NCI-H748 (cell line): Measurements from ENCODE around the gene TEX11.
A peak's percentile ranks its signal among the peaks of the same experiment; 100 is the strongest.

ENCODE experiments used
- DNase-seq: peaks from one replicate; lab custom pipeline; 2025; ENCODE audit not compliant: unreplicated experiment; lab: John Stamatoyannopoulos, UW

Gene TEX11

DNA sequence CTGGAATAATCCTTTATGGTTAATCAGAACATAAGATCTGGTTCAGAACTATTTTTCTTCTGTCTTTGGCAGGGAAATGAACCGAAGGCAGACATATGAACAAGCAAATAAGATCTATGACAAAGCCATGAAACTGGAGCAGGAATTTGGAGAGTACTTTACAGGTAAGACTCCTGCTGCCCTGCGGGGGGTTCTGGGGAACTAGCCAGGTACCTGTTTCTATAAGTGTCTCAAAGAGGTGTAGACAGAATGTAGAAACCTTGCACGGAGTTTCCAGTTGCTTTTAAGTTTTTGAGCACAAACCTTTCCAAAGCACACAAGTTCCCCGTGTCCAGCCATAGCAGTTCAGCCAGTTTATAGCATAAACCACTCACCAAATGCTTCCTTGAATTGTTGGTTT lies 407.7 kb downstream of the TEX11 start:
- no peak for DNase-seq

DNA sequence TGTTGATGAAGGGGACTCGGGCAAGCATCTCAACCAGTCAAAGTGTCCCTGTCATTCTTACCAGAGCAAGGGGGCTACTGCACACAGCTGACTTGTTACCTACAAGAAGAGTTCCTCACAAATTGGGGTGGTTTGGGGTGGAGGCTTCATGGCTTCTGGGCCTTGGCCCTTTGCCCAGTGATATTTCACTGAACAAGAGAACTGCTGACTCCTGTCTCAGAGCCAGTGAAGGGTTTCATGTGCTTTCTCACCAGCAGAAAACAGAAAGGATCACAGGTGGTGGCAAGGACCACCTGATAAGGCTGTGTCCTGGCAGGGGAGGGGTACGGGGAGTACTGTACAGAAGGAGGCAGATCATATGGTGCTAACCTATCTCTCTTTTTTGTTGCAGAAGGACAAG lies 410.4 kb downstream of the TEX11 start:
- no peak for DNase-seq

DNA sequence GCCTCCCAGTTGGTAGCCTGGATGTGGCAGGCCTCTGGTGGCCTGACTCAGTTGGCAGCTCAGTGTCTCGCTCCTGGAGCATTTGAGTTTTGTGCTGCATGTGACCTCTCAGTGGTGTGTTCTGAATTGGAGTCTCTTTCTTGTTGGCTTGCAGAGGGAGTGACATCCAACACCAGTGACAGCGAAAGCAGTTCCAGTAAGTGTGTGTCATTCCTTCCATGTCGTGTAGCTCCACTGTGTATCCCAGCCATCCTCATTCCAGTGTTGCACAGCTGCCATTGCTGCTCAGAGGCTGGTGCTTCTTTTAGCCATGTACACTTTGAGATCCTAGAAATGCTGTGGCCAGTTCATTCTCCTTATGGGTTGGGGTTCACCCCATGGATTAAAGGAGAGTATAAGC lies 411.5 kb downstream of the TEX11 start:
- DNase-seq, result no peak

DNA sequence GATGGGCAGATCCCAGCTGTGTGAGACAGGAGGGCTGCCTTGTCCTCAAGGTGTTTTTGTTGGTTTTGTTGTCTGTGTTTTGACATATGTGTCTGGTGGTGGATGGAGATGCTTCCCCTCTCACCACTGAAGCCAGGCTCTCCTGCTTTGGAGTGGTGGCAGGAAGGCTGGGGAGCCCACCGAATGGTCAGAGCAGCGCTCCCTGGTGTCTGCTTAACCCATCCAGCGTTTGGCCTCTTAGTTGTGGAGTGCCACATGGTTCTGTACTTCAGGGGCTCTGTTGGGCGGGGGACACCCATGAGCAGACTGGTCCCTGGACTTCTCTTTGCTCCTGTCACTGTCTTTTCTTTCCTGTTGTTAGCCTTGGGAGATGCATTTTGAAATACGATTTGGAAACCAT lies 412.0 kb downstream of the TEX11 start:
- DNase-seq, result no peak

DNA sequence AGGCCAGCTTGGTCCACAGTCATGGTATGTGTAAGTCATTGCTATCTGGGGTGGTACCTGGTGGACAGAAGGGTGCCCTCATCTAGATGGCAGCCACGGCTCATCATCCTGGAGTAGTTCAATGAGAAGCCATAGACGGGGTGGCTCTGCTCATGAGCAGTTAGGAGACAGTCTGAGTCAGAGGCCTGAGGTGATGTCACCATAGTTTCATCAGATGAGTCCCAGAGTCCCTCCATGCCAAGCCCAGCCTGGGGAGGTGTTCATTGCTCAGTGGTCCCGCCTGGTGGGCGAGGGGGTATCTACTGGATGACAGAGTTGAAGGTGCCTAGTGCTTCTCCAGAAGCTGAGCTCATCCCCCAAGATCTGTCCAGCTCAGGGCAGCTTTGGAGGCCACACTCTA lies 414.1 kb downstream of the TEX11 start:
- no peak for DNase-seq

DNA sequence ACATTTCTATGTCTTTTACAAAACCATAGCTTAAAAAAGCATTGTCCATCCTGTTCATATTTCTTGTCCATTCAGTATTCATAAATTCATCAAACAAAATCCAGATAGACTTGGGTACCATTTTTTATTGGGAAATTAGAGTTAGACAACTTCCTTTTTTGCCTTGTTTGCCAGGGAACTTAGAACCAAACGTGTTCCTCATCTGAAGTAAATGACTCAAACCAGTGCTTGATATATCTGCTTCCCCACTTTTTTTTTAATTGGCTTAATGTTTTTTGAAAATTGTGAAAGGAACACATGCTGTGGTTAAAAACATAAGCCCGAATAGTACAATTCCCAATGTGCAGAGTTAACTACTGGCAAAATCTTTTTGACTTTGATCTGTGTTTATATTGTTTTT lies 419.7 kb downstream of the TEX11 start:
- no peak for DNase-seq

DNA sequence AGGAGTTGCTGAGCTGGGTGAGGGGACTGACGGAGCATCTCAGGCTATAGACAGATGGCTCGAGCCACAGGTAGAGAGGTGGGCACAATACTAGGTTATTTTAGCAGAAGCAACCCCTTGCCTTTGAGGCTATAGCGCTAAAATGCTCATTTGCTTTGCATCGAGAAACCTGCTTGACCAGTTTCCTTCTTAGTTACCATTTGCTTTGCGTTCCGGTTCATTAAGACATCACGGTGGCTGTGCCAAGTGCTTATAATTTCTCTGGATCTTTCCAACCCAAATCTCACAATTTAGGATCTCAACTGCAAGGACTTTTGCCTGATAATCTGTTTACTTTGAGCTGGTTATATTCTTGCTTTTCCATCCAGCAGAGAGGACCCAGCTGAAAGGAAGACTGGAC lies 423.0 kb downstream of the TEX11 start:
- DNase-seq, result peak; percentile 92

DNA sequence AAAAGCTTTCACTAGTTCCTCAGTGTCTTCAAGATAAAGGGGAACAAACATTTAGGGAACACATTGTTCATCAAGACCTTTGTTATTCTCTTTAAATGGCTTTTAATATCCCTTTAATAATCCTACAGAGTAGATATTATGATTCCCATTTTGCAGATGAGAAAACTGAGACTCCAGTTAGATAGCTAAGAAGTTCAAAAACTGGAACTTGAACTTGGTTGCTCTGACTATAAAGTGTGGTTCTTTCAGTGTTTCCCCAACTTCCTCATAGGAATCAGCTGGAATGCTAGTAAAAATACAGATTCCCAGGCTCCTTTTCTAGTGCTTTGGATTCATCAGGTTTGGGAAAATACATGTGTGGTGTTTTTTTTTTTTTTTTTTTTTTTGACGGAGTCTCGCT lies 426.2 kb downstream of the TEX11 start:
- no peak for DNase-seq

DNA sequence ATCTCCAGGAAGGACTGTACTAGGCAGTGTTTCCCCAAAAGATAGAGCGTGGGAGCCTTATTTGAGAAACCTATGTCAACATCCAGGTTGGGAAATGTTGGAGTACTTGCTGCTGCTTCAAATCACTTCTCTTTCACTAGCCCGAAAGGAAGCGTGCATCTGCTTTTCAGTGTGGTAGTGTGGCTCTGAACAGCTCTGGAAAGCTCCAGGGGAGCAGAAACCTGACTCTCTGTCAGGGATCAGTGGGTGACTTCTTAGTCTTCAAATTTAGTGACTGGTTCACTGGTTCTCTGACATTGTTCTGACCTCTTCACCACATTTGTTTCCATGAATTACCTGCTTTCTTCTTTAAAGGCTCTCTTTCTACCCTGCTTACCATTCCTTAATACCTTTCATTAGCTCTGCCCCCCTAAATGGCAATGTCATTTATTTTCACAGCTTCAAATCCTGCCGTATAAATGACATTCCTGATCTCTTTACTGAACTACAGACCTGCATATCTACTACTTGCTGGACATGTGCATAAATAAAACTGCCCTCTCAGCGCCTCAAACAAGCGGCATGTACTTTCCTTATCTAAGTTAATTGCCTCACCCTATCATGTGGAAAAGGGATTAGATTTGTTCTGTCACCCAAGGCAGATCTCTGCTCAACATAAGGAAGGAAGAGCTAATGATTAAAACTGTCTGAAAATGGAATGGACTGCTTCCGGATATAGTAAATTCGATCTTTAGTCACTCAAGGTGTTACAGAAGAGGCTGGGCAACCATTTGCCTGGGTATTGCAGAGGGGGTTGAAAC lies 426.8 kb downstream of the TEX11 start:
- DNase-seq, result no peak

DNA sequence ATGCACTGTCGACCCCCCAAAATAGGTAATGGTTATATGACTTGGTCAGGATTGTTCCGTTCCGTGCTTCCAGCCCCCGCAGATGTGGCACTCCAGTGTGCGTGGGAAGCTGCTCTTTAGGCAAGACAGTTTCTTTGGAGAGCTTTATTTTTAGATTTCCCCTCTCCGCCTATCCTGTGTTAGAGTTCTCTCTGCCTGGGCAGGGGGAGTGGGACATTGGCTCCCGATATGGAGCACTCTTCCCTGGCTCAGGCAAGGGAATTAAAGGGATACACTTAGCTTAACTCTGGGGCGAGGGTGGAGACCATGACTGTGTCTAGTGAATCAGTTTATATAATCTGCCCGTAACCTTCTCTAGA lies 427.9 kb downstream of the TEX11 start:
- DNase-seq, result no peak

DNA sequence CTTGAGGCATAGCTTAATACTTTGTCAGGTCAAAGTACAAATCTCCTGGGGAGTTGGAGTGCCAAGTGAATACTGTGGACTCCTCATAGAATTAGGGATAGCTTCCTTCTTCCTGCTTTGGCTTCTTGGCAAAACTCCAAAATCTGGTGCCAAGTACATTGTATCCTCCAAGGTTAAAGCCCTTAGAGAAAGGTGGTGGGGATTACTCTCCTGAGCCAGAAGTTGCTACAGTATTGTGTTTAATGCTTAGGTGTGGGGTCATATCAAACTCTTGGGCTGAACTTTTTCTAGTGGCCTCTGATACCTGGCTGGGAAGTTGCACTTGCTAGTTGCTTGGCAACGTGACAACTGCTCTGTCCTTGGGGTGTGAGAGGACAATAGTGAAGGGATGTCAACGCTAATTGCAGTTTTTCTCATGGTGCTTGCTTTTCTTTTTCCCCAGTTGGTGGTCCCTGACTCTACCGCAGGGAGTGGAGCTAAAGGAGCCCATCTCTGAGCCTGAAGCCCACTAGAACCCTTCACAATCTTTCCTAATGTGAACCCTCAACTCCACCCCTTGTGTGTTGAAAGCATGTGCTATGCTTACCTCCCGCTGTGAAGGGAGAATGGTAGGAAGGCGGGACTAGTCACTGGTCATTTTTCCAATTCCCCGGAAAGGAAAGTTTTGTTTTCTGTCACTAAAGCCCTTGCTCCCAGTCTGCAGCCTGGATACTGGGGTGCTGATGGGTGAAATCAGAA lies 428.4 kb downstream of the TEX11 start:
- DNase-seq, result peak; percentile 54

DNA sequence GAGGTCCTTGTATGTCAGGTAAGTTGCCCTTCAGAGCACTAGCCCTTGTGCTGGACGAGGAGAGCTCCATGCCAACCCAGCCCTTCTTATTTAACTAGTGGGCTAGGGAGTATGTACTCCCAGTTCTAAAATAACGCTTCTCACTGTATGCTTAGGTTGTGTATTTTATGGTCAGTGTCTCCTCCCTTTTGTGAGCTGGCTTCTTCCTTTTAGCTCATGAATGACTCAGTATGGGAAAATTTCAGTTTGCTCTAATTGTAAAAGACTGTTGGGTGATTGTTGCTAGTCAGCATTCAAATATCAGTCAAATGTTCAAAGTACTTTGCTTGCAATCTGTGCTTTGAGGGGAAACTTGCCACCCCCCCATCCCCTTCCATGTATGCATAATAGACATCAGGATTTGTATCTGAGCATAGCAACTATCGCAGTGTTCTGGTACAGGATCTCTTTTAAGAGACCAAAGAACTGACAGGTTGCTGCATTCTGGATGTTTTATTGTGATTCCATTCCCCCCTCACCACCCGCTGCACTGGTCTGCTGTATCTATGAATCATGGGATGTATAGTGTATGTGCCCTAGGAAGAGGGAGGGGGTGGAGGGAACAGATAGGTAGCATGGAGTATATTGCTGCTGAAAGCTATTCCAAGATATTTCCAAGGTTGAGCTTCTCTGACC lies 429.1 kb downstream of the TEX11 start:
- DNase-seq, result no peak
